ENCODE results near the gene OR10G8. TPM values are rescaled to one million over a fixed set of nuclear protein-coding genes. Genes with fewer than 3 reads are reported as not detected.

The OR10G8 gene, protein sequence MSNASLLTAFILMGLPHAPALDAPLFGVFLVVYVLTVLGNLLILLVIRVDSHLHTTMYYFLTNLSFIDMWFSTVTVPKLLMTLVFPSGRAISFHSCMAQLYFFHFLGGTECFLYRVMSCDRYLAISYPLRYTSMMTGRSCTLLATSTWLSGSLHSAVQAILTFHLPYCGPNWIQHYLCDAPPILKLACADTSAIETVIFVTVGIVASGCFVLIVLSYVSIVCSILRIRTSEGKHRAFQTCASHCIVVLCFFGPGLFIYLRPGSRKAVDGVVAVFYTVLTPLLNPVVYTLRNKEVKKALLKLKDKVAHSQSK
- total RNA-seq (not detected), polyA plus RNA-seq (not detected)
- long read RNA-seq, donor 1: 0 reads
- long read RNA-seq, donor 2: 0 reads
- long read RNA-seq, donor 3: 0 reads

DNA sequence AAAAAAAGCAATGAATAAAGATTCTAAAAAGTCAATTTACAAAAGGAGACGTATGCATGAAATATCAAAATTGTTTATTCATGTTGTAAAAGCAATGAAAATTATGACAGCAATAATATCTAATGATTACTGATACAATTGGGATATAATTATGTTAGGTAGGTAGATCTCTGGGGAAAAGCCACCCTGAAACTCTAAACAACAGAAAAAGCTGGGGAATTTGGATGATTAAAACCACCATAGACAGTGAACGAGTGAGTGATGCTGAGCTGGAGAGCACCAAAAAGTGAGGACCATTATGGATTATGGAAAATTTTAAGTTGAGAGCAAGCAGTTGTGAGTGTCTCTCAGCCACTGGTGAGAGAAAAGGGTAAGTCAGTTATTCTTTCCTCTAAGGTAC is at the start of gene OR10G8:
TSS of gene OR10G8 (plus strand) at position 301 of the 400 bp plus-strand sequence. CDS start 2,825 bp downstream, outside the sequence.
- Histone ChIP-seq H3K27me3 (no peaks in the 10 kb centered on the region), H3K27ac (no peak within 1 kb of the TSS), H3K4me3 (no peak within 1 kb of the TSS), H3K9me3 (no peaks in the 10 kb centered on the region), H3K36me3 (no peaks in the 10 kb centered on the region), H3K4me1 (no peaks in the 10 kb centered on the region)
- ATAC-seq (no peak), DNase-seq (no peak)
- WGBS, 4 donors: 72 to 81% (median 75%) methylated on average over 2 of the region's 2 CpGs
- TF ChIP-seq, protein P1, sequence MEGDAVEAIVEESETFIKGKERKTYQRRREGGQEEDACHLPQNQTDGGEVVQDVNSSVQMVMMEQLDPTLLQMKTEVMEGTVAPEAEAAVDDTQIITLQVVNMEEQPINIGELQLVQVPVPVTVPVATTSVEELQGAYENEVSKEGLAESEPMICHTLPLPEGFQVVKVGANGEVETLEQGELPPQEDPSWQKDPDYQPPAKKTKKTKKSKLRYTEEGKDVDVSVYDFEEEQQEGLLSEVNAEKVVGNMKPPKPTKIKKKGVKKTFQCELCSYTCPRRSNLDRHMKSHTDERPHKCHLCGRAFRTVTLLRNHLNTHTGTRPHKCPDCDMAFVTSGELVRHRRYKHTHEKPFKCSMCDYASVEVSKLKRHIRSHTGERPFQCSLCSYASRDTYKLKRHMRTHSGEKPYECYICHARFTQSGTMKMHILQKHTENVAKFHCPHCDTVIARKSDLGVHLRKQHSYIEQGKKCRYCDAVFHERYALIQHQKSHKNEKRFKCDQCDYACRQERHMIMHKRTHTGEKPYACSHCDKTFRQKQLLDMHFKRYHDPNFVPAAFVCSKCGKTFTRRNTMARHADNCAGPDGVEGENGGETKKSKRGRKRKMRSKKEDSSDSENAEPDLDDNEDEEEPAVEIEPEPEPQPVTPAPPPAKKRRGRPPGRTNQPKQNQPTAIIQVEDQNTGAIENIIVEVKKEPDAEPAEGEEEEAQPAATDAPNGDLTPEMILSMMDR (IDR thresholded peaks at IDR 0.05): no peak
- no peak for TF ChIP-seq POLR2A (IDR thresholded peaks at IDR 0.05)
- intact Hi-C loops (cut with DNase I): no loop called here

DNA sequence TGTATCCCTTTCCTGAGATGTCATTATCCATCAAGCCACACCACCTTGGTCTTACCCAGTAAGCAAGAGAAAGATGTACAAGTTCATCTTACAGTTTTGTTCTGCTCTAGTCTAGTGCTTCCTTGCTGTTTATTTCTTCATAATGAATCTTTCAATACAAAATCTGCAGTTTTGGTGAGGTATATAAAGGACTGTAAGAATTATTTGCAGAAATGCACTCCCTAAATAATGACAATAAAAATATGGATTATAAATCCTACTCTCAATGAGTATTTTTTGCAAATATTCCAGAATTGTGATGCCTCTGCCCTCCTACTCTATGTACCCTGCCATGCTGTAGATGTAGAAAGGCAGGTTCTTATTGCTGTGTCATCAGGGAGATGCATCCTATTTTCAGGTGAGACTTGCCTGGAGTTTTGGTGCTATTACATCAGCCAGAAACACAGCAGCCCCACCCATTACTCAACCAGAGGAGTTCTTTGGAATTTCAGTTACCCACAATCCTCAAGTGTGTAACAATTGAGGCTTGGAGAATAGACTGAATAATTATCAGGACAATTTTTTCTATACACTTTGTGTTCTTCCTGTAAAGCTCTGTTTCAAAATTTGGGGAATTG is 48.8 kb upstream of the OR10G8 start, which contains the start of gene OR10S1:
TSS of gene OR10S1 (minus strand) at position 51 of the 617 bp plus-strand sequence. CDS start 117 bp downstream, outside the sequence.
- Histone ChIP-seq H3K9me3 (peaks cover 0 to 7% (median 0%) of the 10 kb centered on the region in 12 donors), H3K36me3 (no peaks in the 10 kb centered on the region), H3K4me1 (no peaks in the 10 kb centered on the region), H3K27me3 (no peaks in the 10 kb centered on the region), H3K4me3 (no peak within 1 kb of the TSS), H3K27ac (no peak within 1 kb of the TSS)
- intact Hi-C loops (cut with DNase I): no loop called here
- DNase-seq: no peak
- no peak for ATAC-seq
- TF ChIP-seq, protein P1 (IDR thresholded peaks at IDR 0.05): no peak
- TF ChIP-seq POLR2A (IDR thresholded peaks at IDR 0.05): no peak

DNA sequence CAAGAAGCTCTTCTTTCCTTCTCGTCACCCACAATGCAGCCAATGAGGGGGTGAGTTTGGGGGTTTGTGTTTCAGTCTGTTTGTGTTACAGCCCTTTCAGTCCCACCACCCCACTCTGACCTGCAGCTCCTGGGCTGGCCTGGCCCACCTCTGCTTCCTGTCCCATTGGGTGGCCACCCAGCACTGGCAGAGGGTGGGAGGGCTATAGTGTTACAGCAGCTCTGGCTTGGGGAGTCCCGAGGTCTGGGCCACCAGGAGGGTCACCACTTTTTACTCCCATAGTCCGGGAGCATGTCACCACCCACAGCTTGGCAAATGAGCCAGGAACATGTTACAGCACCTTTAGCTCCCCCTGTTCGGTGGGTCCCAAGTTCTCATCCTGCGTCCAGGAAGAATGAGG is 47.3 kb upstream of the OR10G8 start:
- TF ChIP-seq, protein P1 (IDR thresholded peaks at IDR 0.05): no peak
- TF ChIP-seq POLR2A (IDR thresholded peaks at IDR 0.05): no peak
- no peak for ATAC-seq
- Histone ChIP-seq H3K9me3 (peaks cover 0 to 7% (median 0%) of the 10 kb centered on the region in 12 donors), H3K4me1 (no peaks in the 10 kb centered on the region), H3K27ac (no peak overlapping the region), H3K27me3 (no peaks in the 10 kb centered on the region), H3K36me3 (no peaks in the 10 kb centered on the region), H3K4me3 (no peak overlapping the region)
- intact Hi-C loops (cut with DNase I): no loop called here
- WGBS, 4 donors: 79 to 88% (median 85%) methylated on average over 5 of the region's 5 CpGs
- no peak for DNase-seq

DNA sequence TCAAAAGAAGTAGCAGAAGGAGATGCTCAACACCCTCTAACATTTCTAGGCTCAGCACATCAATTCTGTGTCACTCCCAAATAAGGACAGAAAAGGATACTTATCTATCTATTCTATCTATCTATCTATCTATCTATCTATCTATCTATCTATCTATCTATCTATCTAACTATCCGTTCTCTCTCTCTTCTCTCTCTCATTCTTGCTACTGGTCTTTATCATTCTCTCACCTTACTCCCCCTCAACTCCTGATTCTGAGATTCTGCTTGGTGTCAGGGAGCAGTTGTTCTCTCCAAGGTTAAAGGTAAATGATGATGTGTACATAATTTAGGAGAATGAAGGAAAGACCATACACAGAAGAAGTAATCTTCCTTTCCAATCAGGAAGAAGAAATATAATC is 31.5 kb upstream of the OR10G8 start, which contains the start of gene OR10G6:
TSS of gene OR10G6 (minus strand) at position 43 of the 400 bp plus-strand sequence. CDS start at position 43, 0 bp downstream.
- TF ChIP-seq, protein P1 (IDR thresholded peaks at IDR 0.05): no peak
- no peak for TF ChIP-seq POLR2A (IDR thresholded peaks at IDR 0.05)
- no peak within 1 kb of the TSS for H3K27ac ChIP-seq
- WGBS, 4 donors: 56 to 69% (median 65%) methylated on average over 1 of the region's 1 CpG
- H3K27me3 ChIP-seq: no peaks in the 10 kb centered on the region
- H3K9me3 ChIP-seq: no peaks in the 10 kb centered on the region
- no peaks in the 10 kb centered on the region for H3K4me1 ChIP-seq
- ATAC-seq (no peak), DNase-seq (no peak)
- intact Hi-C loops (cut with DNase I): no loop called here
- H3K36me3 ChIP-seq: no peaks in the 10 kb centered on the region
- no peak within 1 kb of the TSS for H3K4me3 ChIP-seq
